ENCODE measurements around the gene SLC1A6.
"Not testable (repeated sequence)": the region's sequence is repeated elsewhere in the genome, so short reads cannot be mapped to it uniquely, and the experiment has no call there.

Gene SLC1A6

DNA sequence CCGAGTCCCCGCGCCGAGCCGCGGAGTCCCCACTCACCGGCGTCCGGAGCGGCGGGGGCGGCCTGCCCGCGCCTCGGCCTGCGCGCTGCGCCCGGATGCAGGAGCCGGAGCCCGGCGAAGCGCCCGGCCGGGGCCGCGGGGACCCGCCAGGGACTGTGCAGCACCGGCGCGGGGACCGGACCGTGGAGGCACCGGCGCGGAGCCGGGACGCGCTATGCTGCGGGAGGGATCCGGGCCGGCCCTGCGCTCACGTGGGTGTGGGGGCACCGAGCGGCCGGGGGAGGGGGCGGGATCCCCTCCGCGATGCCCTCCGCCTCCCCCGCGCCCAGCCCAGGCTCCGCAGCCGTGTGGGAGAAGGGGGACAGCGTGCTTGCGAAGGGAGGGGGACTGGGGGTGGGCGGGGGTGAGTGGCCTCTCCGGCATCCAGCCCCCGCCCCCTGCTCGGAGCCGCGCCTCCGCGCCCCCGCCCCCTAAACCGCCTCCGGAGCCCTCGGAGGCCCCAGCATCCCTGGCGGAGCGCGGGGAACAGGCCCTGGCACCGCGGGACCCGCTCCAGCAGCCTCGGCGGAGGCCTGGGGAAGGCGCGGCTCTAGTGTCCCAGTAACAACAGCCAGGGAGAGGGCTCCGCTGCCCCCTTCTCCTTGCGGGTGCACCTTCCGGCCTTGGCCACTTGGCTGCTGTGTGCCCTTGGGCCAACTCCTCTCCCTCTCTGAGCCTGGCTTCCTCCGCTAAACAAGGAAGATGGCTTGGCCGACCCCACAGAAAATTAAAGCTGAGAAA, at the start of gene SLC1A6:
Gene SLC1A6 (minus strand): TSS at position 389 of the 780 bp plus-strand sequence. CDS start 6,954 bp downstream, outside the sequence.
- FAIRE-seq, result no peak

- no peak for FAIRE-seq
These were observed 48.8 kb upstream of the SLC1A6 start for GRCh38 chr19:15028490-15028889.

- no peak for FAIRE-seq
These were observed 45.6 kb upstream of the SLC1A6 start for GRCh38 chr19:15025217-15025616.

DNA sequence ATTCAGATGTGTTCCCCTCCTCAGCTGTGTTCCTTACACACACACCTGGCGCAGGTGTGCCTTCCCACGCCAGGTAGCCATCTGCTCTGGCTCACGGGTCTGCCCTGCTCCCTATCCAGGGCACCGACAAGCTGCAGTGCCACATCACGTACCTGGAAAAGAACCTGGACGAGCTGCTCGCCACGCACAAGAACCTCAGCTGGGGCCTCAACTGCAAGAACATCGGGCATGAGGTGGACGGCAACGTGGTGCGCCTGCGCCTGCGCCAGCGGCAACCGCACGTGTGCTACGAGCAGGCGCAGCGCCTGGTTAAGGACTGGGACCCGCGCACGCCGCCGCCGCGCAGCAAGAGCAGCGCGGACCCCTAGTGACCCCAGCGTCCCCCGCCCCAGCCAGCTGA, 43.1 kb upstream of the SLC1A6 start:
- no peak for FAIRE-seq

GRCh38 chr19:15021286-15022007, 41.8 kb upstream of the SLC1A6 start:
- FAIRE-seq, result no peak

DNA sequence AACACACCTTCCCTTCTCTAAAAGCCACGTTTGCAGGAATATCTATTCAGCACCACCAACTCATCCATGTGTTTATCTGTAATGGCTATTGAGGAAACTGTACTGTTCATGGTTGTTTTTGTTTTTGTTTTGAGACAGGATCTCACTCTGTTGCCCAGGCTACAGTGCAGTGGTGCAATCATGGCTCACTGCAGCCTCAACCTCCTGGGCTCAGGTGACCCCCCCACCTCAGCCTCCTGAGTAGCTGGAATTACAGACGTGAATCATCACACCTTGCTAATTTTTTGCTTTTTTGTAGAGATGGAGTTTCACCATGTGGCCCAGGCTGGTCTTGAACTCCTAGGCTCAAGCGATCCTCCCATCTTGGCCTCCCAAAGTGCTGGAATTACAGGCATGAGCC, 39.2 kb upstream of the SLC1A6 start:
- not testable (repeated sequence) for FAIRE-seq

GRCh38 chr19:15015946-15016542, 36.4 kb upstream of the SLC1A6 start:
- FAIRE-seq, result no peak

- no peak for FAIRE-seq
These were observed 34.9 kb upstream of the SLC1A6 start for GRCh38 chr19:15014579-15014978.

DNA sequence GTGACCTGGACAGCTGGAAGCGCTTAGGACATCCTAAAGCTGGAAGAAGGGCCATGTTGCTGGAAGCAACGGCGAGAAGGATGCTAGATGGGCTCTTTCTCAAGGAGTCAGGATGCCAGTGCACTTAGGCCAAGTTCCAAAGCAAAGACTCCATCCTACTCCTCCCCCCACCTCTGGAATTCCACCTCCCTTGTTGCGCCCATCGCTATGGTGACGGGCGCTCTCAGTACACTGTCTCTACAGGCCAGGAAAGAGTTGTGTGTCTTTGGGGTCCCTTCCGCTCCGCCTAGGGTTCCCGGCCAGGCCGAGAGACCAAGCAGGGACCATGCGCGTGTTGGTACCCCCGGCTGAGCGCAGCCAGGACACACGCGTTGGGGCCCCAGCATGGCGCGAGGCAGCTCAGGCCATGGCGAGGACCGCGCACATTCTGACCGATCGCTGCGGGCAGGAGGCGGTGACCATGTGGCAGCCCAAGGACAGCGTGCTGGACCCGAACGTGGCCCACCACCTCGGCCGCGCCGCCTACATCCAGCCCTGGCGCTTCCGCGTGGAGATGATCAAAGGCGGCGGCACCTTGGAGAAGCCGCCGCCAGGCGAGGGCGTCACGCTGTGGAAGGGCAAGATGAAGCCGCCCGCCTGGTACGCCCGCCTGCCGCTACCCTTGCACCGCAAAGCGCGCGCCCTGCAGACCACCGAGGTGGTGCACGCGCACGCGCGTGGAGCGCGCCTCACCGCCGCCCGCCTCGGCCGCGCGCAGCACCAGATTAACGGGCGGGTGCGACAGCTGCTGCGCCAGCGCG, 31.0 kb upstream of the SLC1A6 start:
- FAIRE-seq, result no peak

- no peak for FAIRE-seq
These were observed 28.6 kb upstream of the SLC1A6 start for GRCh38 chr19:15008308-15008707.

DNA sequence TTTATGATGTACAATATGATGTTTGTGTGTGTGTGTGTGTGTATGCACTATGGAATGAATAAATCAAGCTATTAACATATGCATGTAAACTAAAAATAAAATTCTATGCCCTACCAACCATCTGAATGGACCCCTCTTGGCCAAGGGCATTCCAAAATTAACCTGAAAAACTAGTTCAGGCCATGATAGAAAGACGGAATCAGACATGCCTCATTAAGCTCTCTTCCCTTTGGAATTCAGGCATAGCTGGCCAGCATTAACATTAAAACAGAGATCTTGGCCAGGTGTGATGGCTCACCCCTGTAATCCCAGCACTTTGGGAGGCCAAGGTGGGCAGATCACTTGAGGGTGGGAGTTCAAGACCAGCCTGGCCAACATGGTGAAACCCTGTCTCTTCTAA, 18.3 kb upstream of the SLC1A6 start:
- FAIRE-seq, result no peak

DNA sequence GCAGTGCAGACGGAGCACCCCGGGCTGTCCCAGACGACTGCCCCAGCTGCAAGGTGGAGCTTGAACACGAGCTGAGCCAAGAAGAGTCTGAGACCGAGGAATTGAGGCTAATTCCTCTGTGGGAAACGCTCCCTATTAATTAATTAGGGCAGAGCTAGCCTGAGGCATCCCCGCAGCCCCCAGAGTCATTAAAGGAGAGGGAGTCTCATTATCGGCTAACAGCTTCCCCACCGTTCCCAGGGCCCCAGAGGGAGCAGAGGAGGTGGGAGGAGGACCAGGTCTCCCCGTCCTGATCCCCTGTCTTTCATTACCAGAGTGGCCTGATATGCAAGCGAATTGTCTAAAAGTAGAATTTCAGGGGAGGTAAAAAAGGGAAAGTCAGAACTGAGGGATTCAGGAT, 13.1 kb upstream of the SLC1A6 start:
- FAIRE-seq, result no peak

DNA sequence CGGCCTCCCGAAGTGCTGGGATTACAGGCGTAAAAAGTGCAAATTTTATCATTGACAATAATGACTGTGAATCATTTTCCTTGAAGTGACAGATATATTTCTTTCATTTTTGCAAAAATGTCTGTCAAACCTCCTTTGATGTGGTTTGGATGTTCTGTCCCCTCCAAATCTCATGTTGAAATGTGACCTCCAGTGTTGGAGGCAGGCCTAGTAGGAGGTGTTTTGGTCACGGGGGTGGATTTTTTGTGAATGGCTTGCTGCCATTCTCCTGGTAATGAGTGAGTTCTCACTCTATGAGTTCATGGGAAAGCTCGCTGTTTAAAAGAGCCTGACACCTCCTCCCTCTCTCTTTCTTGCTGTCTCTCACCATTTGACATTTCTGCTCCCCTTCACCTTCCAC, 5.5 kb upstream of the SLC1A6 start:
- no peak for FAIRE-seq

- FAIRE-seq, result no peak
These were observed 1.4 kb downstream of the SLC1A6 start for GRCh38 chr19:14978161-14978776.

DNA sequence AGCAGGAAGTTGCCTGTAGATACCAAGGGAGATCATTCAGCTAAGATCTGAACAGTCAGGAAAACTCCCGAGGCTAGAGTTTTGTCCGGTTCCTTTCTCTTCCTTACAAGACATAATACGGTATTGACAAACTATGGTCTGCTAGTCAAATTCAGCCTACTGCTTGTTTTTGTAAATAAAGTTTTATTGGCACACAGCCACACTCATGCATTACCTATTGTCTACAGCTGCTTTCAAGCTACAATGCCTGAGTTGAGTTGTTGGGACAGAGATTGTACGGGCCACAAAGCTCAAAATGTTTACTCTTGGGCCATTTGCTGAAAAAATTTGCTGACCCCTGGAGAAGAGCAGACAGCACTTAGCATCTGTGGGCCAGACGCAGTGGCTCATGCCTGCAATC, 2.5 kb downstream of the SLC1A6 start:
- FAIRE-seq, result no peak

GRCh38 chr19:14974488-14974887, 5.2 kb downstream of the SLC1A6 start:
- FAIRE-seq, result no peak

GRCh38 chr19:14972676-14973075, 7.0 kb downstream of the SLC1A6 start:
- no peak for FAIRE-seq

DNA sequence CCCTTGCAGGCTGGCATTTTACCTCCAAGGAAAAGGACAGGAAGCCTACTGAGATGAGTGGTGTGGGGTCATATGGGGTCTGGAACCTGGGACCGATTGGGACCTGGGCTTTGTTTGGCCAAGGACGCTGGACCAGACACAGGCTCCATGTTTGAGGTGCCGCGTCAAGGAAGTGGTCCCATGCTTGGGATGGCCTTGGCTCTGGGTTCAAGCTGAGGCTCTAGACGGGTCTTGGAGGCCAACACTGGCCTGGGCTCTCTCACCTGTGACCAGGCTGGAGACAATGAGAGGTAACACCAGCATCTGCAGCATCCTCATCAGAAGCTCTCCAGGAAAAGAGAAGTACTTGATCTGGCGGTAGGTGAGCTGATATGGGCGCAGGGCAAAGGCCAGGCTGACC, 8.2 kb downstream of the SLC1A6 start:
- FAIRE-seq, result no peak

GRCh38 chr19:14968247-14968646, 11.4 kb downstream of the SLC1A6 start:
- FAIRE-seq, result no peak

DNA sequence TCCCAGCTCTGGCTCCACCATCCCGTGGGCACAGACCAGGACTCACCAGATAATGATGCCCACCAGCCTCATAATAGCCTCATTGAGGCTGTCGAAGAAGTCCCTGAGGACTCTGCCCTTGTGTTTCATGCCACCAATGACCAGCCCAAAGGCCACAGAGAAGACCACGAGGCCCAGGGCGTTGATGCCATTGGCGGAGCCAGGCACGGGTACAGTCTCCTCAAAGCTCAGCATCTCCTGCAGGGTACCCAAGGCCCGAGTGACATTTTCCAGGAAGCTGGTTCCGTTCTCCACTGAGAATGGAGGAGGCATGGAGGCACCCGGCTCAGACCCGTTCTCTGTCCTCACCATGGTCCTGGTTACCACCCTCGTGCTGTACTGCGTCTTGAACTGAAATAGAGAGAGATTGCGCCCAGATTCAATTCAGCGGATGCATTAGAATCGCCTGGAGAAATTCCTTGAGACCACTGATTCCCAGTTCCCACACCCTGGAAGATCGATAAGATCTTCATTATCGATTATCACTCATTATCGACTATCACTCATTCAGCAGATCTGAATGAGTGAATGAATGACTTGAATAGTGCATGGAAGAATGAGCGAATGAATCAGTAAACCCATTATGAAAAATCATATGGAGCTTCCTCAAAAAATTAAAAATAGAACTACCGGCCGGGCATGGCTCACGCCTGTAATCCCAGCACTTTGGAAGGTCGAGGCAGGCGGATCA, 17.5 kb downstream of the SLC1A6 start:
- FAIRE-seq, result no peak

DNA sequence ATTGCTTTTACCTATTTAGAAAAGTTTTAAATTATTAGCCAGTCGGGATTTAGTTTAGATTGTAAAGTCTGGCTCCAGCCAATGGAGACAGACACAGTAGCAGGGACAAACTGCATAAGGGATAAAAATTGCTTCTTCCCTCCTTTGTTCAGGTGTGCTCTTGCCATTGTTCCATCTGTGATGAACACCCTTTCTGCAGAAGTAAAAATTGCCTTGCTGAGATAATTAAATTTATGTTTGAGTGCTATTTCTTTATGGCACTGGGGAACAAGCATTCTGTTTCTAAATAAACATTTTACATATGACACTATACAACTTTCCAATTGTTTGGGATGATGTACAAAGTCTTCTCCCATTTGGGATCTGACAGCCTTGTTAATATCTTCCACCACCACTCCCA, 20.4 kb downstream of the SLC1A6 start:
- no peak for FAIRE-seq

GRCh38 chr19:14957464-14957863, 22.2 kb downstream of the SLC1A6 start:
- no peak for FAIRE-seq

Data from islet of Langerhans (tissue), 1 donor.